ENCODE data around the gene PPM1E.

GRCh38 chr17:59002848-59003247 is 247.2 kb downstream of the PPM1E start:
- TF ChIP-seq, protein P1, sequence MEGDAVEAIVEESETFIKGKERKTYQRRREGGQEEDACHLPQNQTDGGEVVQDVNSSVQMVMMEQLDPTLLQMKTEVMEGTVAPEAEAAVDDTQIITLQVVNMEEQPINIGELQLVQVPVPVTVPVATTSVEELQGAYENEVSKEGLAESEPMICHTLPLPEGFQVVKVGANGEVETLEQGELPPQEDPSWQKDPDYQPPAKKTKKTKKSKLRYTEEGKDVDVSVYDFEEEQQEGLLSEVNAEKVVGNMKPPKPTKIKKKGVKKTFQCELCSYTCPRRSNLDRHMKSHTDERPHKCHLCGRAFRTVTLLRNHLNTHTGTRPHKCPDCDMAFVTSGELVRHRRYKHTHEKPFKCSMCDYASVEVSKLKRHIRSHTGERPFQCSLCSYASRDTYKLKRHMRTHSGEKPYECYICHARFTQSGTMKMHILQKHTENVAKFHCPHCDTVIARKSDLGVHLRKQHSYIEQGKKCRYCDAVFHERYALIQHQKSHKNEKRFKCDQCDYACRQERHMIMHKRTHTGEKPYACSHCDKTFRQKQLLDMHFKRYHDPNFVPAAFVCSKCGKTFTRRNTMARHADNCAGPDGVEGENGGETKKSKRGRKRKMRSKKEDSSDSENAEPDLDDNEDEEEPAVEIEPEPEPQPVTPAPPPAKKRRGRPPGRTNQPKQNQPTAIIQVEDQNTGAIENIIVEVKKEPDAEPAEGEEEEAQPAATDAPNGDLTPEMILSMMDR (optimal IDR thresholded peaks at IDR 0.05 in 1 of 3, IDR thresholded peaks at IDR 0.05 in 1 of 3, conservative IDR thresholded peaks at IDR 0.05 in 1 of 3; ENCODE audit: extremely low read depth in 1 of 3, insufficient read depth in 2 of 3, low read length in 3 of 3) = no peak
- TF ChIP-seq EZH2 (IDR thresholded peaks at IDR 0.05; ENCODE audit: low read length) = no peak

All from keratinocyte (primary cell).